D341Med (cell line): ENCODE data around the gene FAM168A.

Source experiments
- DNase-seq: peaks from one replicate; pipeline ENCODE4 v3.0.0; 2012; ENCODE audit warnings: low spot score

The FAM168A gene

GRCh38 chr11:73556966-73557365, 40.9 kb downstream of the FAM168A start:
- no peak for DNase-seq

DNA sequence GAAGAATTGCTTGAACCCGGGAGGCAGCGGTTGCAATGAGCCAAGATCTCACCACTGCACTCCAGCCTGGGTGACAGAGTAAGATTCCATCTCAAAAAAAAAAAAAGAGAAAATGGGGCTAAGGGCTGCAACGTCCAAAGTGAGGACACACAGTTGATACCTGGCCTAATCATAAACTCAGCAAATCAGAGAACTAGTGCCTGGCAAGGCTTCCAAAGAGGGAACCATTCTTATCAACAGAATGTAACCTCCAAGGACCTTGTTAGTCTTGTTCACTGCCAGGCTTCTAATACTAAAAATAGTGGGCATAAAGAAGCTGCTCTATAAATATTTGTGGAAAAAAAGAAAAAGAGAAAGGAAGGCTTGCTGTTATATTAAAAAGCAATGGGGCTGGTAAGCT, 42.3 kb downstream of the FAM168A start:
- no peak for DNase-seq

DNA sequence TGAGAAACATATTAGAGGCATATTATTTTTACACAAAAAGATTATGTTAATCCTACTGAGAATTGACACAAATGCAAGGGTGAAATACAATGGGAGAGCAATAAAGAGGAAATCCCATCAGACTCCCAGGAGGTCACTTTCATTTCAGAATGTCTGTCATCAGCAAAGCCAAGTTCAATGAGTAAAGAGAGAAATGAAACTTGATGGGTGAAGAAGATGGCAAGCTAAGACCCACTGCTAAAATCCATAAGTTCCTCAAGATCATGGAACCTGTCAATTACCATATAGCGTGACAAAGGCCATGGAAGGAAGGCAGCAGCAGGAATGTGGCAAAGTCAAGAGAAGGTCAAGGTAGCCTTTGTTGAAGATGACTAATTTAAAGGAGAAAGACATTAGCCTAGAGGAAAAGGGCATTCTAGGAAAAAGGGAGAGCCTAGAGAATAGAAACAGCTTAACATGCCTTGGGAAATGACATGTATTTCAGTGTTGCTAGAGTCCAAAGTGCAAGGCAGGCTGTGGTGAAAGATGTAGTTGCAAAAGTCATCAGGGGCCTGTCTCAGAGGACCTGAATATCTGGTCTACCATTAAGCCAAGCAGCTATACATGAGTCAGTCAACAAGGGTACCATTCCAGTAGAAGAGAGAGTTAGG, 43.1 kb downstream of the FAM168A start:
- no peak for DNase-seq

- DNase-seq, result peak; percentile 45
Observed at GRCh38 chr11:73553266-73553665, 44.6 kb downstream of the FAM168A start.

- DNase-seq, result no peak
Observed at GRCh38 chr11:73551677-73552076, 46.2 kb downstream of the FAM168A start.

GRCh38 chr11:73549376-73549775, 48.5 kb downstream of the FAM168A start:
- DNase-seq, result no peak

DNA sequence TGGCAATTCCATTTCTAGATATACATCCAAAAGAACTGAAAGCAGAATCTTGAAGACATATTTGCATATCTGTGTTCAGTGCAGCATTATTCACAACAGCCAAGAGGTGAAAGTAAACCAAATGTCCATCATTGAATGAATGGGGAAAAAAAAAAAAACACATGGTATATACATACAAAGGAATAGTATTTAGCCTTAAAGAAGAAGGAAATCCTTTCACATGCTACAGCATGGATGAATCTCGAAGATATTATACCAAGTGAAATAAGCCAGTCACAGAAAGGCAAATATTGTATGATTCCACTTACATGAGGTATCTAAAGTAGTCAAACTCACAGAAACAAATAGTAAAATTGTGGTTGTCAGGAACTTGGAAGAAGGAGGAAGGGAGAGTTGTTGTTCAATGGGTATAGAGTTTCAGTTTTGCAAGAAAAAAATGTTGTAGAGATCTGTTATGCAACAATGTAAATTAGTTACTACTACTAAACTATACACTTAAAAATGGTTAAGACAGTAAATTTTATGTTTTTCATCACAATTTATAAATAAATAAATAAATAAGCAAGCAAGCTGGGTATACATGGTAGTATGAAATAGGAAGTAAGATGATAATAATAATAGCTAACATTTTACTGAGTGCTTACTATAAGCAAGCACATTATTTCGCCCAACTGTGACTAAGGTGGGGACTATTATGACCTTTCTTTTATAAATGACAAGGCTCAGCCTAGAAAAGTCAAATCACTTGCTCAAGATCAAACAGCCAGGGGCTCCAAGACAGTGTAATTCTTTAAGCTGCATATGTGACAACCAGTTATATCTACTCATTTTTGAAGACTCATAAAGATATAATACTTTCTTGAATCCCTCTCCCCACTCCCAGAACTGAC, 50.0 kb downstream of the FAM168A start:
- DNase-seq, result no peak

- no peak for DNase-seq
Observed at GRCh38 chr11:73542175-73542574, 55.7 kb downstream of the FAM168A start.

DNA sequence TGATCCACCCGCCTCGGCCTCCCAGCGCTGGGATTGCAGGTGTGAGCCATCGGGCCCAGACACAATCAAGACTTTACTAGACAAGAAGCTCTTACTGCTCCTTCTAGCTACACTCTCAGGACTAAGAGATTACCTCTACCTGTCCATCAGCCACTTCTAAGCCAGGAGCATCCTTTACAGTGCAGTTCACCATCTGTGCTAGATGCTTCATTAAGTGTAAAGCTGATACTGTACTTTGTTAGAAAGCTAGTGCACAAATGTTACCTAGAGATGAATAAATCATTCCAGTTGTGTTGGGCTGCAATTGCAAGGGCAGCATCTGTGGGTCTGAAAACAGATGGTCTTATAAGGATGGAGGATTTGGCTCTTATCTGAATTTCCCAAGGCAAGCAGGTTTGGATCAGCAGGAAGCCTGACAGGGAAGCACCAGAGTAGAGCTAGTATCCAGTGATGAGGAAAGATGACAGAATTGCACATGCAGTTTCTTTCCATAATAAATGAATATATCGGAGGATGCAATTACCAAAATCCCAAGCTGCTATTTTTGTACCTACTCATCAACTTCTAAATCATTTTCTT, 58.3 kb downstream of the FAM168A start:
- DNase-seq, result no peak

DNA sequence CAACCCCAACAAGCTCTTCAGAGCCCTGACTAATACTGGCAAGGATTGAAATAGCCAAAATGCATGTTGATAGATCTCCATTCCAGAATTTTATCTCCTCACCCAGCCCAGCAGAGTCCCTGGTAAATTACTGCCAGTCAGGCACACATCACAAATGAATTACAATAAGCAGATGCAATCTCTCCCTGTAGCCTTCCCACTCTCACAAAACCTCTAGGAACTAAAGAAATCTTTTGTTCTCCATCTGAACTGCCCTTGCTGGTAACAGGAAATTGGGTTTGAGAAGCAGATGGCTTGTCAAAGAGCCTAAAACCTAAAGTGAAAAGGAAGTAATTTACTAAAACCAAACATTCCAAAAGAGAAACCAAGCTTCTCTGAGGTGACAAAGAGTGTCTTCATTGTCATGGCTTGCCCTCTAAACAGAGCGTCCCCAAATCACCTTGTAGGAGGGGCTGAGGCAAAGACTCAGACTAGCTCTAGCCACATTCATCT, 59.5 kb downstream of the FAM168A start:
- DNase-seq, result no peak

DNA sequence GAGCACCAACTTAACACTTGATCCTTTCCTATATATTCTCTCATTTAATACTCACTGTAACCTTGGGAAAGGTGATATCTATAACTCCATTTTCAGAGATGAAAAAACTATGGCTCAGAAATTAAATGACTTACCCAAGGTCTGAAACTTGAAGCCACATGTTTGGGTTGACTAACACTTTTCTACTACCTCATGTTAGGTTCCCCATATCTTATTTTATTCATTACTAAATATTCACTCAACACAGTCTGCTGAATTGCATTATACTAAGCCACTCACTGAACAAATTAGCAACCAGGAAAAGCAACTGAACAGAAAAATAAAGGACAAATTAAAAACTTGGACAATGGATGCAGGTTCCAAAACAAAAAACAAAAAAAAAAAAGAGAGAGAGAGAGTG, 59.9 kb downstream of the FAM168A start:
- no peak for DNase-seq

GRCh38 chr11:73536961-73537360, 61.0 kb downstream of the FAM168A start:
- DNase-seq, result no peak

- no peak for DNase-seq
Observed at GRCh38 chr11:73532310-73532709, 65.6 kb downstream of the FAM168A start.

DNA sequence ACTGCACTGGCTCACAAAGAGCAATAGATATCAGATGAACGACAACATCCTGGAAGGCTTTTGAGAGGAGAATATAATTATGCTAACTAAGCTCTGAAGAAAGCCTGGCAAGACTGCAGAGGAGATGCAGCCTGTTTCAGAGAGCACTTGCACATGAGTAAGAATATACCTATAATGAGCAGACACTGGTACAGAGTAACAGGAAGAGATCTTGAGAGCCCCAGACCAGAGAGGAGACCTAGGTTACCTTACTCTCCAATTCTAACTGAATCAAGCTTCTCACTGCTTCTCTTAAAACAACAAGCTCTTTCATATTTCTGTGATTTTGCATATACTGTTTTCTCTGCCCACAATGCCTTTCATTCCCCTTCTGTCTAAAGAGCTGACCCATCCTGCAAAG, 66.5 kb downstream of the FAM168A start:
- no peak for DNase-seq

DNA sequence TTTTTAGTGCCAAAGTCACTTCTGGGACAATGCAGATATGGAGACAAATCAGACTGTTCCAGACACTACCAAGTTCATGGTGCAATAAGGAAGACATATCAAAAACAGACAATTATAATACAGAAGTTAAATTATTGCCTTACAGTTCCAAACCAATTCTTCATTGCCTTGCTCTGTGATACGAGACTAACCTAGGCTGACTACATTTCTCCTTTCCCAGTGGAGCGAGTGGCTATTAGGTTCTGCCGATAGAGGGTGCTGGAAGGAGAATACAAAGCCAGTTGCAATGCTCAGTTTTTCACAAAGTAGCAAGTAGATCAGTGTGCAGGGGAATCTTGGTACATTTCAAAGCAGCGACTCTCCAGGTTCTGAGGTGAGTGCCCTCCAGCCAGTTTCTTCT, 67.8 kb downstream of the FAM168A start:
- DNase-seq, result no peak

GRCh38 chr11:73529204-73529530, 68.7 kb downstream of the FAM168A start:
- no peak for DNase-seq

- DNase-seq, result no peak
Observed at GRCh38 chr11:73528483-73529203, 69.3 kb downstream of the FAM168A start.

GRCh38 chr11:73528013-73528412, 69.9 kb downstream of the FAM168A start:
- no peak for DNase-seq

DNA sequence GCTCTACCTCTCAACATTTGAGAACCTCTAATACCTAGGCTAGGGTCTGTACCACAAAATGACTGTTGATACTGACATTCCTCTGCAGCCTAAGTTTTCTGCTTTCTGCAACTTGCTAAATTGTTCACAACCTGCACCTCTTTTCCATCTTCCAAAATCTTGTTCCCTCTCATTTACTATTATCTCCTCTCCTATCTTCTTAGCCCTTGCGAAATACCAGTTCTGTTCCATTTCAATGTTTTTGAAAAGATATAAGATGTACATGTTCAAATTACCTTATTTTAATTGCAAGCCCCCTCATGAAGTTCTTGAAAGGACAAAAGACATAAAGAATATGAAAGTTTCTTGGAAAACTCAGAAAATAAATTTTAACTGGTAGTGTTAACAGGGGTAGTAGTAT, 72.3 kb downstream of the FAM168A start:
- no peak for DNase-seq

DNA sequence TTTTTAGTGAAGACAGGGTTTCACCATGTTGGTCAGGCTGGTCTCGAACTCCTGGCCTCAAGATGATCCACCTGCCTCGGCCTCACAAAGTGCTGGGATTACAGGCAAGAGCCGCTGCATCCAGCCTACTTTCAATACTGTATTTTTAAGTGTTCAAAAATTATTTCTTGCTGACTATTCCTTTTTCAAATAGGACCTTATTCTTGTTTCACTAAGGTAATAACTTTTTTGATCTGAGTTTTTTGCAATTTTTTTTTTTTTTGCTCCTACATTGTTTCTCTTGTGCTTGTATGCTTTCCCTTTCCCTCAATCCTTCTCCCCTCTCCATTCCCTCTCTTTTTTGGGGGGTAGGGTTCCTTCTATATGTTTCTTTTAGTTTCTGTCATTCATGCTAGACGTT, 73.1 kb downstream of the FAM168A start:
- no peak for DNase-seq

GRCh38 chr11:73521621-73522020, 76.3 kb downstream of the FAM168A start:
- no peak for DNase-seq

DNA sequence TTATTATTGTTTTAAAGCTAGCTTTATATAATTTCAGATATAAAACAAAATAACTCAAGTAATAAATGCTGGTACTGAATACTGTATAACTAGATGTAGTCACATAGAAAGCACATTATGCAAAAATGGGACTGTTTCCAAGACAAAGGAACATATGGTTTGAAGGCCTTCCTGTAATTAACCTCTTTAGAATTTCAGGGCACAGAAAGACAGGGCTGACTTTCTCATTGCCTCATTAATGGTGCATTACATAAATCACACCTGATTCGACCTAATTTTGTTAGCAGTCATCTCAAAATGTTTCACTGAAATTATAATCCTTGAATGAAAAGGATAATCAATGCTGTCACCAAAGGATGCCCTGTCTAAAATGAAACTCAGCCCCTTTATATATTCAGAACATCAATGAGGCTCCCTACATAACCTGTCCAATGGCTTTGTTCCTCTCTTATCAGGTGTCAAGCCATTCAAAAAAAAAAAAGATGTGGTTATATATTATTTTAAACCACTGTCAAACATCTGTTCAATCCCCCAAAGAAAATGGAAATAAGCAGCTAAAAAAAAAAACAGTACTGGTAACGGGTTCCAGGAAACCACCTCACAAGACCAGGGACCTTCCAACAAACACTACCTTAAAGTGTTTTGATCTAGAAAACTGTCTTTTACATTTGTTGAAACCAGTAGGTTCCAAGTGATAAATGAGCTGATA, 77.4 kb downstream of the FAM168A start:
- DNase-seq, result no peak
